Limb (tissue), 2 donors: Measurements from ENCODE around the gene MAJIN.
A peak's percentile ranks its signal among the peaks of the same experiment; 100 is the strongest.
"Not testable (repeated sequence)": the region's sequence is repeated elsewhere in the genome, so short reads cannot be mapped to it uniquely, and the experiment has no call there.

Source experiments
- DNase-seq, 2 donors: peaks; one replicate each; pipeline ENCODE4 v3.0.0-alpha.2; 2016; ENCODE audit errors: extremely low spot score in 2 of 2

MAJIN gene

GRCh38 chr11:64990222-64990923 lies 18.5 kb upstream of the MAJIN start:
- DNase-seq, result peak; percentile 21 to 39

- DNase-seq, result no peak
Measured at GRCh38 chr11:64989416-64989815, 17.5 kb upstream of the MAJIN start.

- DNase-seq, result no peak
Measured at GRCh38 chr11:64987998-64988854, 16.3 kb upstream of the MAJIN start.

- not testable (repeated sequence) for DNase-seq
Measured at GRCh38 chr11:64983339-64983738, 11.4 kb upstream of the MAJIN start.

GRCh38 chr11:64976651-64977050 lies 4.7 kb upstream of the MAJIN start:
- DNase-seq, result no peak

- DNase-seq, result no peak
Measured at GRCh38 chr11:64974124-64974523, 2.2 kb upstream of the MAJIN start.

GRCh38 chr11:64970731-64971151 lies 1.2 kb downstream of the MAJIN start:
- no peak for DNase-seq

GRCh38 chr11:64969209-64969608 lies 2.7 kb downstream of the MAJIN start:
- DNase-seq, result no peak

GRCh38 chr11:64967375-64967774 lies 4.5 kb downstream of the MAJIN start:
- no peak for DNase-seq

GRCh38 chr11:64963072-64963631 lies 8.8 kb downstream of the MAJIN start:
- no peak for DNase-seq

- no peak for DNase-seq
Measured at GRCh38 chr11:64960719-64961118, 11.2 kb downstream of the MAJIN start.

GRCh38 chr11:64959498-64959897 lies 12.4 kb downstream of the MAJIN start:
- no peak for DNase-seq

- DNase-seq, result no peak
Measured at GRCh38 chr11:64954201-64954600, 17.7 kb downstream of the MAJIN start.

- DNase-seq, result no peak
Measured at GRCh38 chr11:64951529-64951928, 20.4 kb downstream of the MAJIN start.

- no peak for DNase-seq
Measured at GRCh38 chr11:64947208-64947814, 24.6 kb downstream of the MAJIN start.

GRCh38 chr11:64936539-64936938 lies 35.4 kb downstream of the MAJIN start:
- DNase-seq, result no peak

GRCh38 chr11:64935359-64936081 lies 36.4 kb downstream of the MAJIN start, which contains the start of gene GPHA2:
GPHA2 (minus strand) TSS chr11:64935893; CDS start chr11:64935460, 433 bp downstream.
- DNase-seq, result no peak

- no peak for DNase-seq
Measured at GRCh38 chr11:64934682-64935358, 37.1 kb downstream of the MAJIN start.

GRCh38 chr11:64933935-64934681 lies 37.8 kb downstream of the MAJIN start:
- no peak for DNase-seq
